Testis (tissue), 3 donors: ENCODE measurements around the gene CFDP1. TPM values are rescaled to one million over a fixed set of nuclear protein-coding genes. Genes with fewer than 3 reads are reported as not detected.

Experiments
- DNase-seq: peaks from one replicate; pipeline ENCODE4 v3.0.0-alpha.2; 2019
- H3K27ac ChIP-seq, 2 donors: fragments of 200-600 bp; sonication (generic); one replicate each; pipeline ENCODE4 v1.5.1; 2019
- H3K27me3 ChIP-seq: fragments of 200-600 bp; sonication (generic); one replicate; pipeline ENCODE4 v1.5.1; 2019
- H3K36me3 ChIP-seq: fragments of 200-600 bp; sonication (generic); one replicate; pipeline ENCODE4 v1.5.1; 2017; ENCODE audit warnings: low read depth; ENCODE audit errors: missing control alignments
- H3K4me1 ChIP-seq: fragments of 200-600 bp; sonication (generic); one replicate; pipeline ENCODE4 v1.5.1; 2019
- H3K4me3 ChIP-seq, 2 donors: fragments of 200-600 bp; sonication (generic); one replicate each; pipeline ENCODE4 v1.5.1; 2017 to 2019
- H3K9me3 ChIP-seq: fragments of 200-600 bp; sonication (generic); one replicate; pipeline ENCODE4 v1.5.1; 2017
- POLR2A ChIP-seq: fragments of 450-650 bp; IDR thresholded peaks from one replicate; pipeline ENCODE4 v1.6.1; 2017; ENCODE audit warnings: antibody characterized with exemption, mild to moderate bottlenecking, moderate library complexity
- WGBS, 2 donors: methylation state at CpG; one replicate each; pipeline ENCODE4 v1.1.5; 2018; 5-methylcytosine and 5-hydroxymethylcytosine counted together
- intact Hi-C: fragments of 100-400 bp; cut with DNase I; formaldehyde crosslinking; loops from one replicate; pipeline ENCODE4 v1.15.1; 2023; ENCODE audit warnings: low total_unique reads
- polyA plus RNA-seq: library from polyadenylated mRNA; stranded (reverse); fragments of 350-450 nt; fragmentation: Illumina TruSeq; extraction: RNeasy Lipid Tissue Mini Kit (QIAGEN cat#74804); gene quantifications from one replicate; pipeline ENCODE4 v1.2.3, GENCODE V29; 2014; ENCODE audit warnings: low read depth, low replicate concordance; ENCODE audit not compliant: insufficient read depth
- total RNA-seq, 2 donors: library from RNA; depleted of rRNA; stranded (reverse); fragments of >200 nt; gene quantifications; one replicate each; pipeline ENCODE4 v1.2.3, GENCODE V29; 2016
- TF ChIP-seq, protein P1 (sequence below), 3 experiments: fragments of 450-650 bp in 2 of 3; fragments of 200-600 bp in 1 of 3; sonication (generic) in 1 of 3; IDR thresholded peaks; one replicate each; pipeline ENCODE4 v1.5.1; 2016 to 2019; ENCODE audit warnings: antibody characterized with exemption in 3 of 3, mild to moderate bottlenecking in 2 of 3, moderate library complexity in 1 of 3

Gene CFDP1
- total and polyA plus RNA-seq, 3 donors from 2014 or later = 111 to 133 (median 127) TPM

DNA sequence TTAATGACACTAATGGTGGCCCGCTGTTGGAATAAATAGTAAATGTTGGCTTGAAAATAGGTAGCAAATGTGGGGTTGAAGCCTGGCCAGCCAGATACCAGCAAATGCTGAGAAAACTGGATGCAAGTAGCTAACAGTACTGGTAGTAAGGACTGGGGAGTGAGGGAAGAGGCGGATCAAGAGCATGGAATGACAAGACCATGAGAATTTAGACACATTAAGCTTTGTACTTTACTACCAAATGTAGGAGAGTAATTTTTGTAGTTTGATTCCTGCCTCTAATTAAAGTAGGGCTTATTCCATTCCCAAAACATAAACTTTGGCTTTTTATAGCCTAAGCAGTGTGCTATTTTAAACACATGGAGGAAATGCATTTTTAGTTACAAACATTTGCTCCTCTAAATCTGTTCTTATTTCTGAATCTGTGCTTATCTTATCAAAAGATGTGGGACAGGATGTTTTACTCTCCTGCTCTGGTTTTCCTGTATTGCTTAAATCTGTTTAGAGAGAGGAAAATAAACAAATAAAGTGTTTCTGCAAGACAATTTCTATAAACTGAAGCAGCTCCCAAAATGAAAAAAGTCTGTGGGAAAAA, 44.1 kb downstream of the CFDP1 start:
- peaks cover 7% of the 10 kb centered on the region for H3K4me1 ChIP-seq
- DNase-seq = no peak
- TF ChIP-seq, protein P1, sequence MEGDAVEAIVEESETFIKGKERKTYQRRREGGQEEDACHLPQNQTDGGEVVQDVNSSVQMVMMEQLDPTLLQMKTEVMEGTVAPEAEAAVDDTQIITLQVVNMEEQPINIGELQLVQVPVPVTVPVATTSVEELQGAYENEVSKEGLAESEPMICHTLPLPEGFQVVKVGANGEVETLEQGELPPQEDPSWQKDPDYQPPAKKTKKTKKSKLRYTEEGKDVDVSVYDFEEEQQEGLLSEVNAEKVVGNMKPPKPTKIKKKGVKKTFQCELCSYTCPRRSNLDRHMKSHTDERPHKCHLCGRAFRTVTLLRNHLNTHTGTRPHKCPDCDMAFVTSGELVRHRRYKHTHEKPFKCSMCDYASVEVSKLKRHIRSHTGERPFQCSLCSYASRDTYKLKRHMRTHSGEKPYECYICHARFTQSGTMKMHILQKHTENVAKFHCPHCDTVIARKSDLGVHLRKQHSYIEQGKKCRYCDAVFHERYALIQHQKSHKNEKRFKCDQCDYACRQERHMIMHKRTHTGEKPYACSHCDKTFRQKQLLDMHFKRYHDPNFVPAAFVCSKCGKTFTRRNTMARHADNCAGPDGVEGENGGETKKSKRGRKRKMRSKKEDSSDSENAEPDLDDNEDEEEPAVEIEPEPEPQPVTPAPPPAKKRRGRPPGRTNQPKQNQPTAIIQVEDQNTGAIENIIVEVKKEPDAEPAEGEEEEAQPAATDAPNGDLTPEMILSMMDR (IDR thresholded peaks at IDR 0.05) = no peak
- no peak for TF ChIP-seq POLR2A
- no peaks in the 10 kb centered on the region for H3K27me3 ChIP-seq
- no peaks in the 10 kb centered on the region for H3K36me3 ChIP-seq
- intact Hi-C loops = loop anchor here (10.0 kb wide), 1 partner anchor 154 kb away; no protein-coding TSS in a partner anchor
- H3K4me3 ChIP-seq = no peak overlapping the region
- WGBS, 2 donors = 60 to 73% methylated on average over 2 of the region's 2 CpGs
- H3K9me3 ChIP-seq = no peaks in the 10 kb centered on the region
- peak overlapping the region; percentile 36 to 68 for H3K27ac ChIP-seq

GRCh38 chr16:75387951-75388350, 45.4 kb downstream of the CFDP1 start:
- Histone ChIP-seq H3K4me3 (no peak overlapping the region), H3K27me3 (no peaks in the 10 kb centered on the region), H3K27ac (peak overlapping the region in 1 of 2 donors; percentile 46), H3K36me3 (no peaks in the 10 kb centered on the region), H3K9me3 (no peaks in the 10 kb centered on the region), H3K4me1 (peaks cover 7% of the 10 kb centered on the region)
- 85 to 94% methylated on average over 3 to 4 of the region's 4 CpGs for WGBS, 2 donors
- TF ChIP-seq POLR2A = no peak
- TF ChIP-seq, protein P1 (IDR thresholded peaks at IDR 0.05) = no peak
- intact Hi-C loops = loop anchor here (10.0 kb wide), 1 partner anchor 153 kb away; no protein-coding TSS in a partner anchor
- no peak for DNase-seq

GRCh38 chr16:75385507-75386152, 47.7 kb downstream of the CFDP1 start:
- 44 to 52% methylated on average over 5 of the region's 5 CpGs for WGBS, 2 donors
- TF ChIP-seq, protein P1 (IDR thresholded peaks at IDR 0.05) = peak; percentile 70 to 76 (median 72)
- no peak for TF ChIP-seq POLR2A

DNA sequence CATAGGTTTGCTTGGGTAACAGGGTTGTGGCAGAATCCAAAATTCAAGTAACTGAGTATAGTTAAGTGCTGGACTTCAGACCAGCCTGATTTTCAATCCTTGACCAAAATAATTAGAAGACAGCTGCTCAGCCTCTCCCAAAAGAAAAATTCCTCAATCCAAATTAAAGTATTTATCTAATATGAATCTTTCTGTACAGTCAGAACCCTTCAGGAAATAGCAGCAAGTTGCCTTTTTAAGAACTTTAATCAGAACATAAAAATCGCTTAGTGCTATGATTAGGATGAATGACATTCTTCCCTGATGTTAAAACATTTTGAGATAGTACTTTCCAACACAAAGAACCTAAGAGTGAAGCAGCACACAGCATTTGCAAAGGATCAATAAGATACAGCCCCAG, 50.2 kb downstream of the CFDP1 start:
- no peak for TF ChIP-seq POLR2A
- TF ChIP-seq, protein P1 (IDR thresholded peaks at IDR 0.05) = no peak
- Histone ChIP-seq H3K27me3 (no peaks in the 10 kb centered on the region), H3K36me3 (no peaks in the 10 kb centered on the region), H3K4me1 (no peaks in the 10 kb centered on the region), H3K27ac (no peak overlapping the region), H3K9me3 (no peaks in the 10 kb centered on the region), H3K4me3 (no peak overlapping the region)
- 64 to 71% methylated on average over 1 of the region's 1 CpG for WGBS, 2 donors
- intact Hi-C loops = loop anchor here (10.0 kb wide), 1 partner anchor 148 kb away; no protein-coding TSS in a partner anchor
- DNase-seq = no peak

More at GRCh38 chr16:75385507-75386152, 47.7 kb downstream of the CFDP1 start:
- Histone ChIP-seq H3K27ac (no peak overlapping the region), H3K9me3 (no peaks in the 10 kb centered on the region), H3K27me3 (no peaks in the 10 kb centered on the region), H3K4me3 (no peak overlapping the region), H3K4me1 (peaks cover 7% of the 10 kb centered on the region), H3K36me3 (no peaks in the 10 kb centered on the region)
- intact Hi-C loops = loop anchor here (10.0 kb wide), 1 partner anchor 151 kb away; no protein-coding TSS in a partner anchor
- DNase-seq = no peak
